AG04449 (cell line): Measurements from ENCODE around the gene ADH7.

Source experiments
- CTCF ChIA-PET: fragments of 350-600 bp; formaldehyde crosslinking; extraction: SDS; loops from one replicate; lab custom pipeline; 2021; ENCODE audit warnings: antibody characterized with exemption; lab: Yijun Ruan, JAX
- POLR2A ChIA-PET: fragments of 400-600, 350-600 bp; formaldehyde crosslinking; extraction: SDS; loops from one replicate; lab custom pipeline; 2020; ENCODE audit warnings: antibody characterized with exemption, inconsistent platforms; lab: Yijun Ruan, JAX
- DNase-seq: peaks from one replicate; pipeline ENCODE4 v3.0.0-alpha.2; 2010; ENCODE audit warnings: low read depth, low spot score
- H3K4me3 ChIP-seq: 2 replicates; pipeline ENCODE4 v1.5.1; 2011; ENCODE audit warnings: low read depth, mild to moderate bottlenecking, control low read depth, low read length
- TF ChIP-seq, protein P1 (sequence below): IDR thresholded peaks from one replicate; pipeline ENCODE4 v1.5.1; 2011; ENCODE audit warnings: mild to moderate bottlenecking, moderate library complexity, low read length, control low read depth, inconsistent platforms; ENCODE audit not compliant: insufficient read depth; ENCODE audit errors: missing control alignments

The ADH7 gene

DNA sequence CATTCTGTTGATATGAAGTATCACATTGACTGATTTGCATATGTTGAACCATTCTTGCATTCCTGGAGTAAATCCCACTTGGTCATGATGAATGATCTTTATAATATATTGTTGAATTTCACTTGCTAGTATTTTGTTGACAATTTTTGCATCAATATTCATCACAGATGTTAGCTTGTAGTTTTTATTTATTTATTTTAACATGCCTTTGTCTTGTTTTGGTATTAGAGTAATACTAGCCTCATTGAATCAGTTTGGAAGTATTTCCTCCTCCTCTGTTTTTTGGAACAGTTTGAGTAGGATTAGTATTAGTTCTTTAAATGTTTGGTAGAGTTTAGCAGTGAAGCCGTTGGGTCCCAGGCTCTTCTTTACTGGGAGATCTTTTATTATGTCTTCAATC is 68.7 kb downstream of the ADH7 start:
- no peak overlapping the region for H3K4me3 ChIP-seq
- DNase-seq = no peak
- CTCF ChIA-PET = no interaction called here
- TF ChIP-seq, protein P1, sequence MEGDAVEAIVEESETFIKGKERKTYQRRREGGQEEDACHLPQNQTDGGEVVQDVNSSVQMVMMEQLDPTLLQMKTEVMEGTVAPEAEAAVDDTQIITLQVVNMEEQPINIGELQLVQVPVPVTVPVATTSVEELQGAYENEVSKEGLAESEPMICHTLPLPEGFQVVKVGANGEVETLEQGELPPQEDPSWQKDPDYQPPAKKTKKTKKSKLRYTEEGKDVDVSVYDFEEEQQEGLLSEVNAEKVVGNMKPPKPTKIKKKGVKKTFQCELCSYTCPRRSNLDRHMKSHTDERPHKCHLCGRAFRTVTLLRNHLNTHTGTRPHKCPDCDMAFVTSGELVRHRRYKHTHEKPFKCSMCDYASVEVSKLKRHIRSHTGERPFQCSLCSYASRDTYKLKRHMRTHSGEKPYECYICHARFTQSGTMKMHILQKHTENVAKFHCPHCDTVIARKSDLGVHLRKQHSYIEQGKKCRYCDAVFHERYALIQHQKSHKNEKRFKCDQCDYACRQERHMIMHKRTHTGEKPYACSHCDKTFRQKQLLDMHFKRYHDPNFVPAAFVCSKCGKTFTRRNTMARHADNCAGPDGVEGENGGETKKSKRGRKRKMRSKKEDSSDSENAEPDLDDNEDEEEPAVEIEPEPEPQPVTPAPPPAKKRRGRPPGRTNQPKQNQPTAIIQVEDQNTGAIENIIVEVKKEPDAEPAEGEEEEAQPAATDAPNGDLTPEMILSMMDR = no peak
- POLR2A ChIA-PET = no interaction called here

DNA sequence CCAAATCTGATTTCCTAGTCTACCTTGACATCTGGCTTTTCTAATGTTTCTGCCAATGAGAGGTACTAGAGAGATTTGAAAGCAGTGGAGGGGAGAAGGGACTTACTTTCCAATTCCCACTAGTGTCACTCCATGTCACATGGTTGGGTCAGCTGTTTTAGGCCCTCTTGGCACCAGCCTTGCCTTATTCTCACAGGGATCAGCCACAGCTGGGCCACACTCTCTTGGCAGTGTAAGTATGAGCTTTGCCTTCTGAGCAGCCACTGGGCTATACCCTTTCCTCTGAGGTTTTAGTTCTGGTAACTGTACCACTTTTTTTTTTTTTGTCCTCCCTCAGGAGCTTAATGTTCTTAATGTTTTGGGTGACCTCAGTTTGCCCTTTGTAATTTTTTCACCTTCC is 72.4 kb downstream of the ADH7 start:
- no peak overlapping the region for H3K4me3 ChIP-seq
- POLR2A ChIA-PET = no interaction called here
- CTCF ChIA-PET = interaction anchor here (1.5 to 2.1 kb wide), 2 partner anchors 14 to 161 kb away, joined by 3 to 5 read pairs; no protein-coding TSS in a partner anchor
- TF ChIP-seq, protein P1 = no peak
- DNase-seq = no peak
